ENCODE results near the gene KRT86.
A peak's percentile ranks its signal among the peaks of the same experiment; 100 is the strongest.
"Not testable (repeated sequence)": the region's sequence is repeated elsewhere in the genome, so short reads cannot be mapped to it uniquely, and the experiment has no call there.

The KRT86 gene

DNA sequence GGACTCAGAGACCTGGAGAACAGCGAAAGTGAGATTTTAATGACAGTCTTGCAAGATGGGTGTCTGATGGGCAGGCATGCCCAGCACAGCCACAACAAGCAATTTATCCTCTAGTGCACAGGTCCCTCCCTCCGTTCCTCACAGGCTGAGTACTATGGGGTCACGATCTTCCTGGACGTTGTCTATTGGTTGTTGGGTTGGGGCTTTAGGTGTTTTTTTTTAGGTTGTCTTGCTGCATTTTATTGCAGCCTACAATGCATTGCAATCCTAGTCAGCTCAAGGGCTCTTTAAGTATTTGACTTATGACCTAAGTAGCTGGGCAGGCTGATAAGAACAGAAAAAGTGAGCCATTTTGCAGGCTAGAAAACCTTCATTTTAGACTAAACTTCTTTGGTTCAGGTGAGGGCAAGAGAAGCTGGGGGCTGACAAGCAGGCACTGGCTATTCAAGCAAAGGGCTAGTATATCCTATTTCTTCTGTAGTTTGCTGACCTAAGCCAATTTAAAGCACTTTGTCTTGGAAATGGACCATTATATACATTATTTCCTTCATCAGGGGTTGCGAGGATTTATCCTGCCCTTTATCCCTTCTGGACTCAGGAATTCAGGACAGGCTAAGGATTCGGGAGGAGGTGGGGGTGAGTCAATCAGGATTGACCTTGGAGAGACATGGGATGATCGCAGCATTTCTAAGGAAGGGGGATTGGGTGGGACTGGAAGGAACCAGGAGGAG, 35.4 kb upstream of the KRT86 start:
- no peak for ATAC-seq

DNA sequence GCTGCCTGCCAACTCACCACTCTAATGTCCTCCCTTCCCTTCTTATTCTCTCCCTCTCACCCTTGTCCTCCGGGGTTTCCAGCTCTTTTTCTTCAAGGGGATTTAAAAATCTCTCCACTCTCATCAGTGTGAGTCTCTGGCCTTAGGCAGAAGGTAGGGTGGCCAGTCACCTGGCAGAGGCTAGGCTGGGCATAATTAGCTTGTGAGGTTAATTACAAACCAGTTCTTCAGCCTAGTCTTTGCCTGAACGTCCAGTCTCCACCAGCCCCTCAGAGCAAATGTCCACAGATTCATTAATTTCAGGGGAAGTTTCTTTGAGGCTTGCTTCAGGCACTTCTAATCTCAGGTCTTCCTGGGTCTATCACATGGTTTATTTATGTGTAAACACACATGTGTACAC, 34.7 kb upstream of the KRT86 start:
- no peak for ATAC-seq

DNA sequence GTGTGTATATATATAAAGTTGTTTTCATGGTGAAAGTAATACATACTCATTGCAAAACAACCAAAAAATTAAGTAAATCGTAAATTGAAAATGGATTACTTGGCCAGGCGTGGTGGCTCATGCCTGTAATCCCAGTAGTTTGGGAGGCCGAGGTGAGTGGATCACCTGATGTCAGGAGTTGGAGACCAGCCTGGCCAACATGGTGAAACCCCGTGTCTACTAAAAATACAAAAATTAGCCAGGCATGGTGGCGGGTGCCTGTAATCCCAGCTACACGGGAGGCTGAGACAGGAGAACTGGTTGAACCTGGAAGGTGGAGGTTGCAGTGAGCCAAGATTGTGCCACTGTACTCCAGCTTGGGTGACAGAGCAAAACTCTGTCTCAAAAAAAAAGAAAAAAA, 34.2 kb upstream of the KRT86 start:
- ATAC-seq, result not testable (repeated sequence)

- ATAC-seq, result no peak
Measured at GRCh38 chr12:52241205-52241842, 33.1 kb upstream of the KRT86 start.

- no peak for ATAC-seq
Measured at GRCh38 chr12:52242442-52243258, 31.8 kb upstream of the KRT86 start.

DNA sequence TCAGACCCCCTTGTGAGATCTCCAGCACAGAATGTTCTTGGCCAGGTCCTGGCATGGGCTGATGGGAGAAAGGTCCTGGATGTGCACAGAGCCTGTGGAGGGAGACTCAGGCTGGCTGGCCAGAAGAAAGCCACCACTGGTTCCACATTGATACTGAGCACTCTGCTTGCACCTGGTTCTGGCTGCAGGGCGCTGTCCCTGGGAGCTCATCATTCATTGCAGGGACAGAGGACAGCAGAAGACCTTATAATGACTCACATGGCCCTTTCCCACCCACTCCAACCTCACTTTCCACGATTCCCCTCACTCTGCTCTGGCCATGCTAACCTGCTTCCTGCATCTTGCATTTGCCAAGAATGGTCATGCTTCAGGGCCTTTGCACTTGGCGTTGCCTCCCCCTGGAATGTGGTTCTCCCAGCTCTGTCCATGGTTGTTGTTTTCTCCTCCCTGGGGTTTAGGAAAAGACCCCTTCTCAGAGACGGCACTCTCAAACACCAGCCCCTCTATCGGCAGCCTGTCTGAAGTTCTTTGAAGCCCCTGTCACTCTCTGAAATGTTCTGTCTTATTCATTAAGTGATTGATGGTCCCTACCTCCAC, 31.1 kb upstream of the KRT86 start:
- ATAC-seq, result no peak

DNA sequence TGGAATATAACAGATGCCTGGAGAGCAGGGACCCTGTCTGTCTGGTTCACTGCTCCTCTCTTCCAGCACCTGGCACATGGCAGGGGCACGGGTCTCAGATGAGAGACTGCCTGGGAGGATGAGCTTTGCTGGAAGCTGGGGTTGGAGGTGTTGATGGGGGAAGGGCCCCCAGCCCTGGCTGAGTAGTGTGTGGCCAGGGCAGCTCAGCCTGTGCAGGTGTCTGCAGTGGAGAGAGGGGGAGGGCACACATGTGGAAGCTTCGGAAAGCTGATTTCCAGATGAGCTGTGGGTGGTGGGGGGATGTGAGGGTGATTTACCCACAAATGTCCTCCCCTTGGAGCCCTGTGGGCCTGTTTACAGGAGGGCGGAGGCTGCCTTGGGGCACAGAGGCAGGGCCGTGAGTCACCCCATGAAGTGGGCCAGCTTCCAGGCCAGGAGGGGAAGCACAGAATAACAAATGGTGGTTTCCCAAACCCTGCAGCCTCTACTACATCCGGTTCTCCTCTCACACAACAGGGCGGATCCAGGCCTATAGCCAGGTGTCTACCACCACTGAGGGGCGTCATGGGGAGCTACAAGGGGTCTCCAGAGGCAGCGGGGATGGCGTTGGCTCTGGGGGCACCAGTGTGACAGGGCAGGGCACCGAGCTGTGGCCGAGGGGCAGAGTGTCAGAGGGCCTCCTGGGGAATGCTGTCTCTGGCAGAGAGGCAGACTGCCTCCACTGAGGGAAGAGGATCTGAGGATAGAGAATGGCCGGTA, 30.4 kb upstream of the KRT86 start:
- ATAC-seq, result peak; percentile 80 to 92

DNA sequence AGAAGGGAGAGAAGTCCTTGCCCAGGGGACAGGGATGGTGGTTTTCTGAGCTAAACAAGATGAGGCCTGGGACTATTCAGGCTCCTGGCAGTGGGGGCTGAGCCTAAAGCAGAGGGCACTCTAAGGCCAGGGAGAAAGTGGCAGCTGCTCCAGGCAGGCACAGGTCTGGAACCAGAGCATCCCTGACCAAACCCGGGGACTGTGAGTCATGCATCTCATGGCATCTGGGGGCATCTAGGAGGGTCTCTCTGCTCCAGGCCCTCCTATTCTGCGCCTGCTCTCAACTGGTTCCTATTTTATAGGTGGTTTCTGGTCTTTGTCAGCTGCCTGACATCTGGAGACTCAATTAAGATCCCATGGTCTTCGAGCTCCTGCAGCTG, 29.8 kb upstream of the KRT86 start:
- no peak for ATAC-seq

- no peak for ATAC-seq
Measured at GRCh38 chr12:52245259-52245961, 29.0 kb upstream of the KRT86 start.

DNA sequence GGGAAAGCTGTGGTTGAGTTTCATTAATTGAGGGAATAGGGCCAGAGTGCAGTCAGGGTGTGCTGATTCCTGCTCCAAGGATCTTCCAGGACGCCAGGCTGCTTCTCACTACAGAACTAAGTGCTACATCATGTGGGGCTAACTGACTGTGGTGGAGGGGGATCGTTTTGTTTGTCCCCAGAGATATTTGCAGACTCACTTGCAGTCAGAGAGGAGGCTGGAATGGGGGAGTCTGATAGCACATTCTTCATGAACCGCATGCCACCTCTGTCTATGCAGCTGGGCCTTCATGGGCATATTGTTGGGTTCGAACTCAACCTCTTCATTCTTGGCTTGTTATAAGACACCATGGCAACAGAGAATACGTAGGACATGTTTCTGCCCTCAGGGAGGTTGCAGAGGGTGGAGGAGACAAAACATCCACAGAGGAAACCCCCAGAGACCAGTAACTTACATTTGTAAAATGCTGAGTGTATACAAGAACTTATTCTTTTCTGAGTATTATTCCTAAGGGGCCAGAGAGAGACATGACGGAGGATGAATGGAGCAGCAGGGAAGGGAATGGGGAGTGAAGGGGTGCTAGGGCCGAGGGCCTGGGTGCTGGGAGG, 28.4 kb upstream of the KRT86 start:
- no peak for ATAC-seq

DNA sequence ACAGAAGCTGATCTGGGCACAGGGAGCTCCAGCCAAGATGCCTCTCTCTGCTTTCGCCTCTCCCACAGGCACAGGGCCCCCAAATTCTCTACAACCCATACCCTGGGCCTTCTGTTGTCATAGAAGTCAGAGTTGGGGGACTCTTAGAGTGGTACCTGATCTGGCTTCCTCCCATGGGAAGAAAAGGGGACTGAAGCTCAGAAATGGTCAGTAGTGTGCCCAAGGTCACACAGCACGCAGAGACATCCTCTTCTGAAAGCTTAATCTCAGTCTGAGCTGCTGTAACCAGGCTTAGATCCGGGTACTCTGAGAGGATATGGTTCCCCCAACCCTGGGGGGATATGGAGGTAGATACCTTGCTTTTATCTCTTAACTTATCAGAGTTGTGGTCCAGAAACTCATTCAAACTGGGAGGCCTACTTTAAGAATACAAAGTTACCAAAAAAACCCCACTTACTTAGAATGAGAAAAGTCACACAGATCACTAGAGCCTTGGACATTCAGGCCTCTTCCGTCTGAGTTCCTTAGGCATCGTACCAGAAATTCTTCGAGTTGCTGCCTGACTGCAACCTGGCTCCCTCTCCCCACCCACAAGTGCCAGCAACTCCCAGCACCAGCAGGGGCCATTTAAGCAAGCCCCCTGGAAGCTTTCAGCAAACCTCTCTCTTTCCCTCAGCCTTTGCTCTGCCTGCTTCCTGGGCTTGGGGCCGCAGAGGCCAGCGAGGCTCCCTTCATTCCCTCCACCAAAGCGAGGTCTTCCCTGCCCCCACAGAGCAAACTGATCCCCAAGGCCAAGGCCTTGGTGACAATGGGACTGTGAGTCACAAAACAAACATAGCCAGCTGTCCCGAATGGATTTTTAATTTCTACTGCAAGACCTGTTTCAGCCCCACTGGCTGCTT, 27.5 kb upstream of the KRT86 start:
- peak in 1 of 2 donors; percentile 11 for ATAC-seq

DNA sequence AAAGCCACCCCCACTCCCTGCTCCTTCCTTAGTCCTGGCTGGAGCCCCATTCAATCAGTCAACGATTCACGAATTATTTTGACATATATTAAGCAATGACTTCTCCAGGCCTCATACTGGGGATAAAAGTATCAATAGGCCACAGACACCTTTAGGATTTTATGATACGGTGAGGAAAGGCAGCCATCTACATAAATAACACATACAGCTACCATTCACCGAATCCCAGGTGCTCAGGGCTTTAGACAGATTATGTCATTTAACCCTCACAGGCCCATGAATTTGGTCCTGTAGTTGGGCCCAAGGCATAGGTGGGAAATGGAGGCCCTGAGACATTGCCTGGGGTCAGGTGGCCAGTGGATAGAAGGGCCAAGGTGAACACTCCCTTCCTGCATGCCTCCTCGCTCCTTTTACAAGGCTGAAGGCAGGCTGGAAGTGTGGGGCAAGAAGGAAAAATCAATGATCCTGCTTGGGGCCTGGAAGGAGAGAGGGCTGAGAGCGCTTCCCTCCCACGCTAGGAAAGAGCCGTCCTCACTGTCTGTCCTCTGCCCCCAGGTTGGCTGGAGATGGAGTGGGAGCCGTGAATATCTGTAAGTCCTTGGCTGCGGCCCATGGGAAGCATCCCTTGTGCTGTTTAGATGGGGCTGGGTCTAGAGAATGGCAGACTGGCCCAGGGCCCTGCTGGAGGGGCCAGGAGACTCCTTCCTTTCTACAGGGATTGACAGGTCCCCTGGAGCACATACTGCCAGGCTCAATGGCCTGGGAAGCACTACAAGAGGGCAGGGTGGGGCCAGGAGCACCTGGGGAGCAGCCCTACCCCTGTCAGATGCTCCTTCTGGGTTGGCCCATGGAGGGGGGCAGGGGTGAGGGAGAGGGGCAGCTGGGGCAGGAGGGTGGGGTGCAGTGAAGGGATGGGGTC, 26.6 kb upstream of the KRT86 start:
- ATAC-seq, result no peak

DNA sequence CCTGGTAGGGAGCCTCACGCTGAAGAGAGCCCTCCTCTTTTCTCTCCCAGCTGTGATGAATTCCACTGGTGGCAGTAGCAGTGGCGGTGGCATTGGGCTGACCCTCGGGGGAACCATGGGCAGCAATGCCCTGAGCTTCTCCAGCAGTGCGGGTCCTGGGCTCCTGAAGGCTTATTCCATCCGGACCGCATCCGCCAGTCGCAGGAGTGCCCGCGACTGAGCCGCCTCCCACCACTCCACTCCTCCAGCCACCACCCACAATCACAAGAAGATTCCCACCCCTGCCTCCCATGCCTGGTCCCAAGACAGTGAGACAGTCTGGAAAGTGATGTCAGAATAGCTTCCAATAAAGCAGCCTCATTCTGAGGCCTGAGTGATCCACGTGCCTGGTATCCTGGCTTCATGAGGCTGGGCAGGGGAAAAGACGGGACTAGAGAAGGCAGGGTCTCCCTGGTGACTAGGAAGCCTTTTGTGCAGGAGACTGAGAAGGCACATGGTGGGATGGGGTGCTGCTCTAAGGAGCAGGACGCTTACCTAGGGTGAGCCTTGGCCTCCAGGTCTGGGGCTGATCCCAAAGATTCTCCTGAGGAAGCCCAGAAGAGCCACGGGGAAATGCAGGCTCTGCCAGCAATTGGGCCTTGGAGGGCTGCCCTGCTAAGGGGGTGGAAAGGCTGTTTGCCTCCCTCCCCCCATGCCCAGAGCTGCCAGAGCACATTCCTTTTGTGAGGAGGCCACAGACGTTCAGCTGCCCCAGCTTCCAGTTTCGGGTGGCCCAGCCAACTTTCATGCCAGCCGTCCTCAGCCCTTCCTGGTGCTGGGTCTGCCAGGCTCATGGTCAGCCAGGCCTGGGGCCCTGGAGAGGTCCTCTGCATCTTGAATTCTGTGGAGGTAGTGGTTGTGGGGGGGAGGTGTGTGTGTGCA, 25.6 kb upstream of the KRT86 start:
- ATAC-seq, result no peak

- ATAC-seq, result no peak
Measured at GRCh38 chr12:52249511-52250047, 24.9 kb upstream of the KRT86 start.

- ATAC-seq, result no peak
Measured at GRCh38 chr12:52250048-52250990, 24.1 kb upstream of the KRT86 start.

DNA sequence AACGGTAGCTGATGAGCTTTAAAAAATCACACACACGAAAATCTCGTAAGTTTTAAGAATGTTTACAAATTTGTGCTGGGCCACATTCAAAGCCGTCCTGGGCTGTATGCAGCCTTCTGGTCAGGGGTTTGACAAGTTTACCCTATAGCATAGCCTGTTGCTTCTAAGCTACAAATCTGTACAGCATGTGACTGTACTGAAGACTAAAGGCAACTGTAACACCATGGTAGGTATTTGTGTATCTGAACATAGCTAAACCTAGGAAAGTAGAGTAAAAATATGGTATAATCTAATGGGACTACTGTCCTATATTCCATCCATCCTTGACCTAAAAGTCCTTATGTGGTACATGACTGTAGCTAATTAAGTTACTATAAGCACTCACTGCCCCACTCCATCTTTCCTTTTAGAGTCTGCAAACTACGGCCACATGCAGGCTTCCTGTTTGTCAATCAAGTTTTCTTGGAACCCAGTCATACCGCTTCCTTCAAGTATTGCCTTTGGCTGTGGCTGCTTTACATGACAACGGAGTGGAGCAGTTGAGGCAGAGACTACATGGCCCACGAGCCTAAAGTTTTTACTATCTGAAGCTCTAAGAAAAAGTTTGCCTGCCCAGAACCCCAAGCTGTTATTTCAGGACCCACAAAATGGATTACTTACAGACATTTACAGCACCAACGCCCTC, 22.9 kb upstream of the KRT86 start:
- peak in 1 of 2 donors; percentile 28 for ATAC-seq
